Bone marrow (tissue), 2 donors: ENCODE measurements around the gene ALDH3B1.

Experiments
- DNase-seq, 2 donors: peaks; one replicate each; lab custom pipeline; 2025; lab: John Stamatoyannopoulos, UW

Gene ALDH3B1

DNA sequence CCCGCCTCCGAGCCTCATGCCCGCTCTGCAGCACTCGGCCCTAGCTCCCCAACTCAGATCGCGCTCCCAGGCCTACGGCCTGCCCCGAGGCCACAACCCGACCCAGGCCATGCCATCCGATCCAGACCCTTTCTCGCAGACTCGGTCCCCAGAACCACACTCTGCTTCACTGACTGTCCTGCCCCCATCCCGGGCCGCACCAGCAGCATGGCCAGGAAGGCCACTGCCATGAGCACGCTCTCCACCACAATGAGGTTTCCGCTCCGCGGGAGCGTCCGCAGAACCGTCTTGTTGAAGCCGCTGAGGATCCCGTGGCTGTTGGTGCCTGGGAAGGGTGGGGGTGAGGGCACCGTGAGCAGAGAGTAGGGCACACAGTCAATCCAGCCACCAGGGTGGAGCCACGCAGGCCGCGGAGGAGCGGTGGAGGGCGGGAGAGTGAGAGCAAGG lies 12.6 kb upstream of the ALDH3B1 start:
- no peak for DNase-seq

- DNase-seq = no peak
Measured at GRCh38 chr11:67998150-67999045, 11.7 kb upstream of the ALDH3B1 start.

GRCh38 chr11:67999201-67999629 lies 10.9 kb upstream of the ALDH3B1 start:
- no peak for DNase-seq

- DNase-seq = no peak
Measured at GRCh38 chr11:67999704-68000103, 10.4 kb upstream of the ALDH3B1 start.

GRCh38 chr11:68002575-68002937 lies 7.6 kb upstream of the ALDH3B1 start:
- DNase-seq = no peak

DNA sequence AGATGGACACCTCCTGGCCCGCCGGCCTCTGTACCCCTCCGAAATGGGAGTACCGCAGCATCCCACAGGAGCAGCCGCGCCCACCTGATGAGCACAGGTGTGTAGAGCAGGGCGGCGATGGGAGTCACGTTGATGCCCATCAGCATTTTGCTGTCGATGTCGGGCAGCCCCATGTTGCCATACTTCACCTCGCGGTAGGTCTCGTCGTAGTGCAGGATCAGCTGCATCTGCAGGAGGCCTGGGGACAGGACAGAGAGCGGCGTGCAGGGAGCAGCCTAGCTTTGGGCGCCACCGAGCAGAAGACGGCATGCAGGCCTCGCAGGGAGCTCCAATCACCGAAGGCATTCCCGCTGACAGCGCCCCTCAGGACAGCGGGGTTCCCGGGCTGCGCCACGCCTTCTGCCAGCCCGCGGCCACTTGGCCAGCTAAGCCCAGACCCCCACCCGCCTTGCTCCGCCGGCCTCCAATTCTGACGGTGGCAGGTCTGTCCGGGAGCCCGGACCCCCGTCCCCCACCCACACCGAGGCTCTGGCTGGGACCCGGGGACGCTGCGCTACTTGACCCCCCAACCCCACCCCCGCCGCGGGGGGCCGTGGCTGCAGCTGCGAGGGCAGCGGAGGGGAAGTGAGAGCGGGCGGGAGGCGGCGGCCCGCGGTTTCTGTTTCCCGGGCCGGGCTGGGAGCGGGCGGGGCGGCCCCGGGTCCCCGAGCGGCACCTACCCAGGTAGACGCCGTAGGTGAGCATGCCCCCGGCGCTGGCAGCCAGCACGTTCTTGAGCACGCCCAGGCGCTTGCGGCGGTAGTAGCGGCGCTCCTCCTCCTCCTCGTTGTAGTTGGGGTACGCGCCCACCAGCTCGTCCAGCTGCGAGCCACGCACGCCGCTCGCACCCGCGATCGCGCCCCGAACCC lies 6.9 kb upstream of the ALDH3B1 start:
- DNase-seq = peak in 1 of 2 donors; percentile 18

DNA sequence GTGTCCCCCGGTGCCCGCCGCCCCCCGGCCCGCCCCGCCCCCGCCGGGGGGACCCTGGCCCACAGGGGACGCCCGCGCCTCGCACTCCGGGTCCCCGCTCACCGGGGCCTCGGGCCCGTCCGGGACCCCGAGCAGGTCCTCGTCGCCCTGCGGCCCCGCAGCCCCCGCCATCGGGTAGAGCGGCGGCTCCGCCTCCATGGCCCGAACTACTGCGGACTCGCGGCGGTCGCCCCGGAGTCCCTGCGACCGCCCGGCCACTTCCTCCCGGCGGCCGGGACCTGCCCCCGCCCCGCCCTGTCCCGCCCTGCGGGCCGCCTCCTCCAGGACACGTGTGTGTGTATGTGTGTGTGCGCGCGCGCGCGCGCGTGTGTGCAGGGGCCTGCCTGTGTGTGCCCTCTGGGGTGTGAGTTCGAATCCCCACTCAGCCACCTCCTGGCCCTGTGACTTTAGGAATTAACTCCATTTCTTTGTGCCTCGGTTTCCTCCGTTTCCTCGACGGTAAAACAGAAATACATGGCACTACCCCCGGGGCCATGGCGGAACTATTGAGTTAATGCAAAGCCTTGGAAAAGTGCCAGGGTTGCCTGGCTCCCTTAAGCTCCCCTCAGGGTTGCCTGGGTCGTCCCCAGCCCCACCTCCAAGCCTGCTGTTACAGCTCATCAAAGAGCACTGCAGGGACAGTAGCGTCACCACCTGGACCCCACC lies 6.1 kb upstream of the ALDH3B1 start, which contains the start of gene UNC93B1:
Gene UNC93B1 (minus strand): TSS at position 252 of the 705 bp plus-strand sequence. CDS start 54 bp downstream, at position 198.
- DNase-seq = peak; percentile 19 to 60

DNA sequence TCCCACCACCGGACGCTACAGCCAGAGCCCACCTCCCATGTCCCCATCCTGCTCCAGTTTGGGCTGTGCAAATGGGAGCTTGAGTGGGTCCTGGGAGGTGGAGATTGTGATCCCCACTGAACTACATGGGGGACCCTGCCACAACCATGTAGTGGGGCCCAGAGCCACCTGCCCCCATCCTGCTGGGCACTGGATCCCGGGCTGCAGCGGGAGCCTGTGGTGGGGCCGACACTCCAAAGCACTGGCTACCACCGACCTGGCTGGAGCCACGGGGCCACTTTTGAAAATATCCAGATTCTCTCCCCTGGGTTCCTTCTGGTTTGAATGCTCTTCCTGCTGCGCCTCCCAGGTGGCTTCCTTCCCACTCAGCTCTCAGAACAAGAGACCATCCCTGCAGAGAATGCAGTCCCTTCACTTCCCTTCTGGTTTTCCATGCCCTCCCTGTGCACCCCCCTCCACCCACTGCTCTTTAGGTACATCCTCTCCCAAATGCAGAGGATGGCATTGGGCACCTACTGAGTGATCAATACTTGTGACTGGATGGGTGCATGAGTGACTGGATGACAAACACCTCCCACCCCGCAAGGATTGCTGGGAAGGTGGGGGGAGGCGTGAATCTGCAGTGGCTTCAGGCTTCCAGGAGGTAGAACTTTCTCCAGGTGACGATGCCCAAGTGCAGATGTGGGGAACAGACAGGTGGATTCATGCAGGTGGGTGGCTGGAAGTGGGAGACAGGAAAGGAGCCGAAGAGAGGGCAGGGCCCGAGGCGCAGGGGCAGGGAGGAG lies 5.4 kb upstream of the ALDH3B1 start:
- no peak for DNase-seq

DNA sequence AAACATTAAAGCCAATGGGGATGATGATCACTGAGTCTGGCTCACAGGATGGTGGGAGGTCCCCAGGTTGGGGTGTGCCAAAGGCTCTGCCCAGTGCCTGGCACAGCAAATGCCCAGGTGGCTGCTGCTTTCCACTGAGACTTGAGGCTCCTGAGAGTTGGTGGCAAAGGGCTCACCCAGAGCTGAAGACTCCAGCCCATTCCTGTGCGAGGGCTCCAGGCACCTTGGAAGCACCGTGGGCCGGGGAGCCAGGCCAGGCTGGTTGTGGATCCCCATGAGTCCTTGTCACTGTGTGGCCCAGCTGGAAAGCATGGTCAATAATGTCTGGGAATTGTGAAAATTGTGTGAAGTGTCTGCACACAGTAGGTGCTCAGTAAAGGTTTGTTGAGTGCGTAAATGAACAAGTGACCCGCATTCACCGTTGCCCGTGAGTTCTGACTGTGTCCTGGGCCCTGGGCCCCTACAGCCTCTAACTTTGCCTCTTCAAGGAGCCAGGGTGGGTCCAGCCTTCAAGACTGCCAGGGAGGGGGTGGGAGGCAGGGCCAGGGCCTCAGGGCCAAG lies 3.4 kb upstream of the ALDH3B1 start:
- DNase-seq = no peak

DNA sequence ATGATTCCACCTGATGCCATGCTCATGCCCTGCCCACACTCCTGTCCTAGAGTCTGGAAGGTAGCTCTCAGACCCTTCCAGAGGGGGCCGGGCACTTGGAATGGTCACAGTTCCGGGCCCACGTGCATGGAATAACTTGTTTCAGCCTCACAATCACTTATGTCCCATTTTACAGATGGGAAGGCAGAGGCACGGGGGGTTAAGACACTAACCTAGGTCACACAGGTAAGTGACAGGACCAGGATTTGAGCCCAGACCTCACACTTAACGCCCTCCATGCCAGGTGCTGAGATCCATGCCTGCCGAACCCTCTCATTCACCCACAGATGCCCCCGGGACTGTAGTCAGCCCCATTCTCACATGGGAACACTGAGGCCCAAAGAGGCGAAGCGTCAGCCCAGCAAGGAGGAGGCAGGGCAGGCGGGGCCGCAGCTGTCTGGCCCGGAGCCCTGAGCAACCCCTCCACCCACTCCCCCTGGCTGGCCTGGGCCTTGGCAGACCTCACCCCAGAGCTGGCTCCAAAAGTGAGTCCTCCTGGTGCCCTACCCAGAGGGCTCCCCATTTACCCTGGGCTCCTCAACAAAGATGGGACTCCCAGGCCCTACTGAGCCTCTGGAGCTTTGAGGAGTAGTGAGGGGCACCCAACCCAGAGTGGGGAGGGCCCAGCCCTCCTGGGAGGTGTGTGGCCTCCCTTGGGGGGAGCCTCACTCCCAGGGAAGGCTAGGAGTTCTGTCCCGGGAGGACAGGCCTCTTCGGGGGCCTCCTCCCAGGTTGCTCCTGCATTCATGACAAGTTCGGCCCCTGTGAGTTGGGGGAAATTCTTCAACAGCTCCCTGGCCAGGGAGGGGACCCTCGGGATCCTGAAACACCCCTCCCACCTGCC lies 2.4 kb upstream of the ALDH3B1 start:
- no peak for DNase-seq

- peak in 1 of 2 donors; percentile 52 for DNase-seq
Measured at GRCh38 chr11:68008381-68009337, 1.5 kb upstream of the ALDH3B1 start.

- DNase-seq = peak in 1 of 2 donors; percentile 37
Measured at GRCh38 chr11:68009391-68010089, 587 bp upstream of the ALDH3B1 start.

DNA sequence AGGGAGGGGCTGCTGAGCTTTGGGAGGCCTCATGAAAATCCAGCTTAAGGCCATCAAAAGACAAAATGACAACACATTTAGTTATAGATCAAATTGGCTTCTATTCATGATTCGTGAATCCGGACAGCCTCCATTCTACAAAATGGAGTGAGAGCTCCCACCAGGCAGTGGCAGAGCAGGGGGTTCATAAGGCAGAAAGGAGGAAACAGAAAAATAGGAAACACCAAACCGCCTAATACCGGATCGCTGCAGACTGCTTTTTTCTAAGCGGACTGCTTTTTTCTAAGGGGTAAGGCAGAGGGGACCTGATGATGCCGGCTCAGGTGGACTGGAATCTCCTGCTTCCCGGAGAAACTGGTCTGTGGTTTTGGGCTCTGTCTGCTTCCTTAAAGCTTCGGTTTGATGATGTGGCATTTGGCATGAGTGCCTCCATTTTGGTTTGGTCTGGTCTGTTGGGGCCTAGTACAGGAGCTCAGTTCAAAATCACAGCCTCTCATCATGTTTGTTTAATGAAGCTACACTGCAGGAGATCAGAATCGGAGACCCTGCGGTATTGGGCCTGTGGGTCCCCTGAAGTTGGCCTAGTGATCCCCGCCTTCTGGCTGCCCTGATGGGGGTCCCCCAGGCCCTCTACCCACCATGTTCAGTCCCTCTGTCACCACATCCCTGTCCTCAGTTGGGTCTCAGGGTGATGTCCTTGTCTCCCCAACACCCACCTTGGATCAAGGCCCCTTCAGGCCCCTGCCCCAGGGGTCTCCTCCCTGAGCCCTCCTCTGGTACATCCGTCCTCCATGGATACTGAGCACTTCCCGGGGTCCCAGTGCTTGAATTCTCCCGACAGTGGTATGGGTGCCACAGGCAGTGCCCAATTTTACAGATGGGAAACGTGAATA lies 1.2 kb downstream of the ALDH3B1 start:
- DNase-seq = peak in 1 of 2 donors; percentile 64

GRCh38 chr11:68012044-68012842 lies 2.1 kb downstream of the ALDH3B1 start:
- DNase-seq = no peak

GRCh38 chr11:68012843-68013610 lies 2.9 kb downstream of the ALDH3B1 start:
- no peak for DNase-seq
